Measurements from ENCODE around the gene GINS2.

GINS2 gene

DNA sequence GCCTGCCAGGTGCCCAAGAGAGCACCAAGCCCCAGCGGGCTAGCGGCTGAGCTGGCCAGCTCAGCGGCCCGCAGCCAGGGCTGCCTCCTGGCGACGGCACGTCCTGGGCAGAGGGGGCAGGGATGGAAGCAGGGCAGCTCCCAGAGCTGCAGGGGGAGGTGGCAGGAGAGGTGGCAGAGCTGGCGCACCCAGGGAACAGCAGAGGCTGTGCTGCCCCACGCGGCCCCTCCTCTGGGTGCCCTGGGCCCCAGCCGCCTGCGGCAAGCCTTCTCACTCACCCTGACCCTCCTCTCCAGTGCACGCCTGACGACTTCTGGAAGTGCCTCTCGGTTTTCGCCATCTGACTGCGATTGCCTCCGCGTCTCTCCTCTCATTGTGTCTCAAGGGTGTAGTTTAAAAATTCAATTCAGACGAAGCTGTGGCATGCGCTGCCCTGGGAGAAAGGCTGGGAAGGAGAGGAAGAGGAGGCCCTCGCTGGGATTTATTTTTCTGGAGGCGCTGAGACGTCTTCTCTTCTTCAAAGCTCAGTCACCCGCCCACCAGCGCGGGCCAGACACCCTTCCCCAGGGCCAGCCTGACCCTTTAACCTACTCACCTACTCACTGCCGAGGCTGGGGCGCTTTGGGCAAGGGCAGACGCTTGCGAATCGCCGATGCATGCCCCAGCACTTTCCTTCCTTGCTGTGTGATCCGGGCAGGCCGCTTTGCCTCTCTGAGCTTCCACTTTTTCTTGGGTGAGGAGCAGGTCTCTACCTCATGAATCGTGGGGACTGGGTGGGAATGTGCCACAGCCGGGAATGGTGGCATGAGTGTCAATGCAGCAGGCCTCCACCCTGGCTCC, 50.7 kb downstream of the GINS2 start:
- TF ChIP-seq, protein P1, sequence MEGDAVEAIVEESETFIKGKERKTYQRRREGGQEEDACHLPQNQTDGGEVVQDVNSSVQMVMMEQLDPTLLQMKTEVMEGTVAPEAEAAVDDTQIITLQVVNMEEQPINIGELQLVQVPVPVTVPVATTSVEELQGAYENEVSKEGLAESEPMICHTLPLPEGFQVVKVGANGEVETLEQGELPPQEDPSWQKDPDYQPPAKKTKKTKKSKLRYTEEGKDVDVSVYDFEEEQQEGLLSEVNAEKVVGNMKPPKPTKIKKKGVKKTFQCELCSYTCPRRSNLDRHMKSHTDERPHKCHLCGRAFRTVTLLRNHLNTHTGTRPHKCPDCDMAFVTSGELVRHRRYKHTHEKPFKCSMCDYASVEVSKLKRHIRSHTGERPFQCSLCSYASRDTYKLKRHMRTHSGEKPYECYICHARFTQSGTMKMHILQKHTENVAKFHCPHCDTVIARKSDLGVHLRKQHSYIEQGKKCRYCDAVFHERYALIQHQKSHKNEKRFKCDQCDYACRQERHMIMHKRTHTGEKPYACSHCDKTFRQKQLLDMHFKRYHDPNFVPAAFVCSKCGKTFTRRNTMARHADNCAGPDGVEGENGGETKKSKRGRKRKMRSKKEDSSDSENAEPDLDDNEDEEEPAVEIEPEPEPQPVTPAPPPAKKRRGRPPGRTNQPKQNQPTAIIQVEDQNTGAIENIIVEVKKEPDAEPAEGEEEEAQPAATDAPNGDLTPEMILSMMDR (IDR thresholded peaks at IDR 0.05; ENCODE audit: low read depth, low read length, missing control alignments): no peak
- no peak overlapping the region for H3K4me3 ChIP-seq (ENCODE audit: low read depth, low read length)
- no peak for DNase-seq (ENCODE audit: low read depth)

DNA sequence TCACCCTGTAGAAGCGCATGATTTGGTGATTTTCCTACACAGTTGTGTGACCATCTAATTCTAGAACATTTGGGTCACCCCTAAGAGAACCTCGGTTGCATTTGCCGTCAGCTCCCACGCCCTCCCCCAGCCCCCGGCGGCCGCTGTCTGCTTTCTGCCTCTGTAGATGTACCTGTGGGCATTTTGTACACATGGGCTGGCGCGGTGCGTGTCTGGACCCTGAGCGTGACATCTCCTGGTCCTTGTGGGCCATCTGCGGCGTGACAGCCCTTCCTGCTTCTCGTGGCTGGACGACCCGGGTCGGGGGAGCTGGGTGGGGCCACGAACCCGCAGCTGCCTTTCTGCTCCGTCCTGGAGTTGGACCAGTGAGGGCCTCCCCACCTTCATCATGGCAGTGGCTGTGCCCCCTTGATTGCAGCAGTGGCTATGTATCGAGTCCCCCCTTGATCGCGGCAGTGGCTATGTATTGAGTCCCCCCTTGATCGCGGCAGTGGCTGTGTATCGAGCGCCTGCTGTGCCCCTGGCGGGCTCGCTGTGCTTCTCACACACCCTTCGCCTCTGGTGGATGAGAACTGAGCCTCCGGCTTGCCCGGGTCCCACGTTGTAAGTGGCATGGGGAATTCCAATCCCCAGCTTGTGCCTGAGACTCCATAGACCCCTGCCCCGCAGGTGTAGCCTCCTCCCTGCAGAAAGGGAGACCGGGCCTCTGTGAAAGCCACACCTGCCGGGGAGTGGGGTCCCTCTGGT, 51.5 kb downstream of the GINS2 start:
- no peak for DNase-seq (ENCODE audit: low read depth)
- no peak overlapping the region for H3K4me3 ChIP-seq (ENCODE audit: low read depth, low read length)
- TF ChIP-seq, protein P1 (IDR thresholded peaks at IDR 0.05; ENCODE audit: low read depth, low read length, missing control alignments): no peak

DNA sequence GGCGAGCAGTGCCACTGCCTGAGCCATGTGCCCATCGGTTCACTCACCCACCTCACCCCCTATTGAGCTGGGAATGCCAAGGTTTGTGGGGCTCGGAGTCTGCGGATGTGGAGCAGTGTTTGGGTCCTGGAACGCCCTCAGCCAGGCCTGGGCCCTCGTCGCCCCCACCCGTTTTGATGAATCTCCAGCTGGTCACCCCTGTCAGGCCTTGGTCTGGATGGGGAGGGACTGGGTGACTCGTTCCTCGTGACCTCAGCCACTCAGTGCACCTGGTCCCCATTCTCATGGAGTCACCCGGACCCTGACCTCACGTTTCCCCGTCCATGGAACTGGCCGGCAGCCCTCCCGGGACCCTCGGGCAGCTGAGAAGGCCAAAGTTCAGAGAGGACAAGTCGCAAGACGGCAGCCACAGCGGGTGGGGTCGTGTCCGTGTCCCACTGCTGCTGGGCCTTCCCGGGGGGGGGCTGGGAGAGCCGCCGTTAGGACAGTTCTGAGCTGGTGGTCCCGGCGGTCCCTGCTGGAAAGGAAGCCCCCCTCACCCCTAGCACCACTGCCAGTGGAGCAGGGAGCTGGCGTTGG, 52.4 kb downstream of the GINS2 start:
- TF ChIP-seq, protein P1 (IDR thresholded peaks at IDR 0.05; ENCODE audit: low read depth, low read length, missing control alignments): no peak
- H3K4me3 ChIP-seq (ENCODE audit: low read depth, low read length): no peak overlapping the region

DNA sequence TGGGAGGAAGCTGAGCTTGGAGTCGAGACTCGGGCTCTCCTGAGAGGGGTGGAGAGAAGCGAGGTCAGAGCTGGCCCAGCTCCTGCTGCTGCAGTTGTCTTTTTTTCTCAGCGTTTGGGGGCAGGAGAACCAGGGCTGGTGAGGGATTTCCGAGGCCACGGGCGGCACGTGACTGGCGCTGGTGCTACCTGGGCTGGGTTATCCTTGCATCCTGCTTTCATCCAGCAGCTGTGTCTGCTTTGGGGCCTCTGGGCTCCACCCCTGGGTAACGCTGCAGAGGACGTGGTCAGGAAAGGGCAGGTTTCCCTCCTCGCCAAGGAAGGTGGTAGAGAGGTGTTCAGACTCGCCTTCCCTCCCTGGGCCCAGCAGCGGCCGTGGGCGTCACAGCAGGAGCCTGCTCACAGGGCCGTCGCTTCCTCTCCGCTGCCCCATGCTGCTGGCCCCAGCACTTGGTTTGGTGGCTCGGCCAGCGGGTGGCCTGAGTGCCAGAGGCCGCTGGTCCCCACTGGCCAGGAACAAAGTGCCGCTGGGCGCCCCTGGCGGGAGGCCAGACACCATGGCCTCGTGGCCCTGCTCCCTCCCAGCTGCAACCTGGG, 53.1 kb downstream of the GINS2 start:
- no peak overlapping the region for H3K4me3 ChIP-seq (ENCODE audit: low read depth, low read length)
- TF ChIP-seq, protein P1 (IDR thresholded peaks at IDR 0.05; ENCODE audit: low read depth, low read length, missing control alignments): no peak
- DNase-seq (ENCODE audit: low read depth): no peak

More for the DNA sequence above, 52.4 kb downstream of the GINS2 start:
- DNase-seq (ENCODE audit: low read depth): no peak

DNA sequence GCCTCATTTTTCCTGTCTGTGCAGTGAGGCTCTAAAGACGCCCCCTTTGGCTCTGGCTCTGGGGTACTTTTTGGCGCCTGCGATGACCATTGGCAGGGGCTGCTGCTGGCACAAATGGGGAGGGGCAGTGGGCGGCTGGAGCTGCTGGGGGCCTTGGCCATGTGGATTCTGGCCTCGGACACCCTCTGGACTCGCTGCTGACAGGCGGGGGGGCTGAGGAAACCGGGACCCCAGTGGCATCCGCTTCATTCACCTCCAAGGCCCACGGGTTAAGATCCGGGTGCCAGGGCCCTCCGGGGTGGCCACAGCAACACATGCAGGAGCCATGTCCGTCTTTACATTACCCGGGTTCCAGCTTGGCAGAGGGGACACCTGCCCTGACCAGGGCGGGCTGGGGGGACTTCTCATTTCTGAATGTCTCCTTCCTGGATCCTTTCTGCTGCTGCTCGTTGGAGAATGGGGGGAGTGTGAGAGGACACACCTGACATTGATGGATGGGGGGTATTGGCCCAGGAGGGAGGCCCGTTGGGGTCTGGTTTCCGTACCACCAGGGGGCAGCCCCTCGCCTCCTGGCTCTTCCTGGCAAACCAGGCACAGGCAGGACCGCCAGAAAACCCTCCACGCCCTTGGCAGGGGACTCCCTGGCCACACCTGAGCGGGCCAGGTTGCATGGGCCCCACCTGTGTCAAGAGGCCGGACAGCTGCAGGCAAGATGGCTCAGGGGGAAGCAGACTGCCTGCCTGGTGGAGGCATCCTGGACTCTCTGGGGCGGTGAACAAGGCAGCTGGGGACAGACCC, 53.8 kb downstream of the GINS2 start:
- no peak for DNase-seq (ENCODE audit: low read depth)
- no peak overlapping the region for H3K4me3 ChIP-seq (ENCODE audit: low read depth, low read length)
- TF ChIP-seq, protein P1 (IDR thresholded peaks at IDR 0.05; ENCODE audit: low read depth, low read length, missing control alignments): peak; percentile 23

DNA sequence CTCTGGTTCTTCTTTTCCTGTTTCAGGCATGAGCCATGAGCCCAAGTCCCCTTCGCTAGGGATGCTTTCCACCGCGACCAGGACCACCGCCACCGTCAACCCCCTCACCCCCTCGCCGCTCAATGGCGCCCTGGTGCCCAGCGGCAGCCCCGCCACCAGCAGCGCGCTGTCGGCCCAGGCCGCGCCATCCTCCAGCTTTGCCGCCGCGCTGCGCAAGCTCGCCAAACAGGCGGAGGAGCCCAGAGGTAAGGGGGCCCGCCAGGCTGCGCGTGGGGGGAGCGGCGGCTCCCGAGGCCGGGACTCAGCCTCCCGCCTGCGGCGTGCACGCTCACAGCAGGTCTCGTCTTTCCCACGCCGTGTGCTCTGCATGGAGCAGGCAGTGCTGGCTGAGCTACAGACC, 54.9 kb downstream of the GINS2 start:
- no peak for DNase-seq (ENCODE audit: low read depth)
- TF ChIP-seq, protein P1 (IDR thresholded peaks at IDR 0.05; ENCODE audit: low read depth, low read length, missing control alignments): no peak
- H3K4me3 ChIP-seq (ENCODE audit: low read depth, low read length): no peak overlapping the region

Measured in GM12864 (cell line).